Neural progenitor cell (in vitro differentiated cells): Measurements from ENCODE around the gene GIMD1. TPM values are rescaled to one million over a fixed set of nuclear protein-coding genes. Genes with fewer than 3 reads are reported as not detected.

Experiments
- DNase-seq: peaks from one replicate; pipeline ENCODE4 v3.0.0-alpha.2; 2016; ENCODE audit warnings: low spot score
- H2AFZ ChIP-seq: fragments of 200-600 bp; sonication (generic); replicated peaks from 2 replicates; pipeline ENCODE4 v1.6.1; 2016; ENCODE audit warnings: antibody characterized with exemption
- H3F3A ChIP-seq: fragments of 200-600 bp; sonication (generic); 2 replicates; pipeline ENCODE4 v1.6.1; 2016; ENCODE audit warnings: antibody characterized with exemption, low read depth
- H3K27ac ChIP-seq: fragments of 200-600 bp; sonication (generic); 2 replicates; pipeline ENCODE4 v1.5.1; 2016; ENCODE audit warnings: mild to moderate bottlenecking
- H3K27me3 ChIP-seq: fragments of 200-600 bp; sonication (generic); 2 replicates; pipeline ENCODE4 v1.6.1; 2016; ENCODE audit warnings: mild to moderate bottlenecking, moderate library complexity
- H3K36me3 ChIP-seq: fragments of 200-600 bp; sonication (generic); 2 replicates; pipeline ENCODE4 v1.5.1; 2016
- H3K4me1 ChIP-seq: fragments of 200-600 bp; sonication (generic); 2 replicates; pipeline ENCODE4 v1.6.1; 2016; ENCODE audit warnings: mixed run types
- H3K4me2 ChIP-seq: fragments of 200-600 bp; sonication (generic); 2 replicates; pipeline ENCODE4 v1.6.1; 2016
- H3K4me3 ChIP-seq: fragments of 200-600 bp; sonication (generic); 2 replicates; pipeline ENCODE4 v1.5.1; 2016
- H3K79me2 ChIP-seq: fragments of 200-600 bp; sonication (generic); 2 replicates; pipeline ENCODE4 v1.6.1; 2016; ENCODE audit warnings: low read depth
- H3K9ac ChIP-seq: fragments of 200-600 bp; sonication (generic); 2 replicates; pipeline ENCODE4 v1.6.1; 2016
- H3K9me3 ChIP-seq: fragments of 200-600 bp; sonication (generic); 2 replicates; pipeline ENCODE4 v1.5.1; 2016; ENCODE audit warnings: low read depth
- H4K20me1 ChIP-seq: fragments of 200-600 bp; sonication (generic); 2 replicates; pipeline ENCODE4 v1.6.1; 2016; ENCODE audit warnings: low read depth
- H3K27ac Mint-ChIP-seq: 3 replicates; pipeline ENCODE4 v1.8.0; 2021; ENCODE audit warnings: mixed read lengths
- H3K27me3 Mint-ChIP-seq: 2 replicates; pipeline ENCODE4 v1.8.0; 2022; ENCODE audit warnings: low read depth, mild to moderate bottlenecking, inconsistent platforms, moderate library complexity, mixed read lengths; ENCODE audit not compliant: insufficient read depth
- H3K36me3 Mint-ChIP-seq: 3 replicates; pipeline ENCODE4 v1.8.0; 2021; ENCODE audit warnings: mixed read lengths
- H3K4me1 Mint-ChIP-seq: 3 replicates; pipeline ENCODE4 v1.8.0; 2021; ENCODE audit warnings: mixed read lengths
- H3K4me3 Mint-ChIP-seq: 3 replicates; pipeline ENCODE4 v1.8.0; 2021; ENCODE audit warnings: mild to moderate bottlenecking, moderate library complexity, mixed read lengths
- H3K9me3 Mint-ChIP-seq: 3 replicates; pipeline ENCODE4 v1.8.0; 2020; ENCODE audit warnings: mixed read lengths
- EZH2 ChIP-seq: fragments of 200-600 bp; sonication (generic); IDR thresholded peaks from 2 replicates; pipeline ENCODE4 v1.6.1; 2017; ENCODE audit warnings: antibody characterized with exemption, mild to moderate bottlenecking, moderate library complexity
- EZH2phosphoT487 ChIP-seq: fragments of 200-600 bp; sonication (generic); IDR thresholded peaks from 2 replicates; pipeline ENCODE4 v1.6.1; 2017; ENCODE audit warnings: antibody characterized with exemption
- total RNA-seq: library from RNA; depleted of rRNA; stranded (reverse); fragments of >200 nt; gene quantifications from 2 replicates; pipeline ENCODE4 v1.2.3, GENCODE V29; 2015; ENCODE audit warnings: low replicate concordance
- TF ChIP-seq, protein P1 (sequence below): fragments of 200-600 bp; sonication (generic); IDR thresholded peaks from 2 replicates; pipeline ENCODE4 v1.5.1; 2017; ENCODE audit warnings: antibody characterized with exemption, mild to moderate bottlenecking

GIMD1 gene
- total RNA-seq, 1 donor from 2014 or later: not detected

DNA sequence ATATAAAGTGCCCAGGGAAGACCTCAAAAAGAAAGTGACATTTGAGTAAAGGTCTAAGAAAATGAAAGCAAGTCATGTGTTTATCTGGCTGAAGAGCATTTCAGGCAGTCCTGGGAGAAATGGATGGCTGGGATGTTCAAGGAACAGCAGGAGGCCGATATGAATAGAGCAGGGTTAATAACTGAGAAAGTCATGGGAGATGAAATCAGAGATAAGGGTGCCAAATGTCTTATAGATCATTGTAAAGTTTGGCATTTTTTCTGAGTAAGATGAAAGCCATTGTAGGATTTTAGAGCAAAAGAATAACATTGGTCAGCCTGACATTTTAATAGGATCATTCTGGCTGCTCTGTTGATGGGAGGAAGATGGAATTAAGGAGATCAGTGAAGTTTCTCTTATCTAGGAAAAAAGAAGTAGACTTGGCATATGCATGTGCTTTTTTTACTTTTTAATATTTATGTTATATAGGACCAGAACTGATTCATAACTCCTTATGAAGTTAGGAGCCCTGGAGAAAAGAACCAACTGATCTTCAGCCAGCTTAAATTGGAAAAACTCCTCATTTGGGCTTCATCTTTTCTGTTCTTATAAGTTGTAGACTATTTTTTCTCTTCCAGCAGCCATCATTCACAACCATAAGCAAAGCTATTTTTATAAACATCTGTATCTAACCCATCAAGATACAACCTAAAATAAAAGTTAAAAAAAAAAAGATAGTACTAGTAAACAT, 33.7 kb downstream of the GIMD1 start:
- H3K4me1 ChIP-seq: no peaks in the 10 kb centered on the region
- Mint-ChIP-seq H3K27me3 (no peaks in the 10 kb centered on the region), H3K4me3 (no peak overlapping the region), H3K27ac (no peak overlapping the region), H3K36me3 (peaks cover 25% of the 10 kb centered on the region), H3K4me1 (no peaks in the 10 kb centered on the region), H3K9me3 (no peaks in the 10 kb centered on the region)
- H3K79me2 ChIP-seq: no peaks in the 10 kb centered on the region
- H3K36me3 ChIP-seq: peaks cover 14% of the 10 kb centered on the region
- TF ChIP-seq EZH2 (no peak), EZH2phosphoT487 (no peak)
- TF ChIP-seq, protein P1, sequence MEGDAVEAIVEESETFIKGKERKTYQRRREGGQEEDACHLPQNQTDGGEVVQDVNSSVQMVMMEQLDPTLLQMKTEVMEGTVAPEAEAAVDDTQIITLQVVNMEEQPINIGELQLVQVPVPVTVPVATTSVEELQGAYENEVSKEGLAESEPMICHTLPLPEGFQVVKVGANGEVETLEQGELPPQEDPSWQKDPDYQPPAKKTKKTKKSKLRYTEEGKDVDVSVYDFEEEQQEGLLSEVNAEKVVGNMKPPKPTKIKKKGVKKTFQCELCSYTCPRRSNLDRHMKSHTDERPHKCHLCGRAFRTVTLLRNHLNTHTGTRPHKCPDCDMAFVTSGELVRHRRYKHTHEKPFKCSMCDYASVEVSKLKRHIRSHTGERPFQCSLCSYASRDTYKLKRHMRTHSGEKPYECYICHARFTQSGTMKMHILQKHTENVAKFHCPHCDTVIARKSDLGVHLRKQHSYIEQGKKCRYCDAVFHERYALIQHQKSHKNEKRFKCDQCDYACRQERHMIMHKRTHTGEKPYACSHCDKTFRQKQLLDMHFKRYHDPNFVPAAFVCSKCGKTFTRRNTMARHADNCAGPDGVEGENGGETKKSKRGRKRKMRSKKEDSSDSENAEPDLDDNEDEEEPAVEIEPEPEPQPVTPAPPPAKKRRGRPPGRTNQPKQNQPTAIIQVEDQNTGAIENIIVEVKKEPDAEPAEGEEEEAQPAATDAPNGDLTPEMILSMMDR: no peak
- no peak overlapping the region for H3K27ac ChIP-seq
- H3F3A ChIP-seq: no peaks in the 10 kb centered on the region
- H4K20me1 ChIP-seq: no peaks in the 10 kb centered on the region
- H3K4me3 ChIP-seq: no peak overlapping the region
- no peaks in the 10 kb centered on the region for H3K27me3 ChIP-seq
- H3K4me2 ChIP-seq: no peak overlapping the region
- no peak overlapping the region for H3K9ac ChIP-seq
- H2AFZ ChIP-seq: no peak overlapping the region
- no peak for DNase-seq
- no peaks in the 10 kb centered on the region for H3K9me3 ChIP-seq

GRCh38 chr4:106333186-106333585, 35.4 kb downstream of the GIMD1 start:
- Mint-ChIP-seq H3K36me3 (peaks cover 14% of the 10 kb centered on the region), H3K4me1 (no peaks in the 10 kb centered on the region), H3K4me3 (no peak overlapping the region), H3K27ac (no peak overlapping the region), H3K27me3 (no peaks in the 10 kb centered on the region), H3K9me3 (no peaks in the 10 kb centered on the region)
- Histone ChIP-seq H3K4me1 (no peaks in the 10 kb centered on the region), H4K20me1 (no peaks in the 10 kb centered on the region), H3K27me3 (no peaks in the 10 kb centered on the region), H3K4me2 (no peak overlapping the region), H3F3A (peaks cover 7% of the 10 kb centered on the region), H3K79me2 (no peaks in the 10 kb centered on the region), H3K9ac (no peak overlapping the region), H3K4me3 (no peak overlapping the region), H3K27ac (no peak overlapping the region), H2AFZ (no peak overlapping the region), H3K9me3 (no peaks in the 10 kb centered on the region), H3K36me3 (peaks cover 14% of the 10 kb centered on the region)
- DNase-seq: no peak
- TF ChIP-seq, protein P1: no peak
- TF ChIP-seq EZH2: no peak
- TF ChIP-seq EZH2phosphoT487: no peak

GRCh38 chr4:106329041-106329618, 39.4 kb downstream of the GIMD1 start:
- Histone ChIP-seq H3K27me3 (no peaks in the 10 kb centered on the region), H3K27ac (no peak overlapping the region), H3K4me1 (no peaks in the 10 kb centered on the region), H3K36me3 (peaks cover 4% of the 10 kb centered on the region), H3K9ac (no peak overlapping the region), H3K79me2 (peaks cover under 1% of the 10 kb centered on the region), H3K9me3 (no peaks in the 10 kb centered on the region), H2AFZ (no peak overlapping the region), H4K20me1 (no peaks in the 10 kb centered on the region), H3K4me2 (no peak overlapping the region), H3F3A (peaks cover 11% of the 10 kb centered on the region), H3K4me3 (no peak overlapping the region)
- TF ChIP-seq, protein P1: peak; percentile 69
- no peak for TF ChIP-seq EZH2
- H3K4me1 Mint-ChIP-seq: no peaks in the 10 kb centered on the region
- H3K4me3 Mint-ChIP-seq: no peak overlapping the region
- peak; percentile 26 for DNase-seq
- no peaks in the 10 kb centered on the region for H3K9me3 Mint-ChIP-seq
- peaks cover 5% of the 10 kb centered on the region for H3K36me3 Mint-ChIP-seq
- H3K27ac Mint-ChIP-seq: no peak overlapping the region
- no peaks in the 10 kb centered on the region for H3K27me3 Mint-ChIP-seq
